GM21737 (cell line): ENCODE measurements around the gene AK4.

Experiments used
- ATAC-seq: cut with Tn5 transposase; IDR thresholded peaks from one replicate; pipeline ENCODE4 v1.9.1; 2021; ENCODE audit warnings: mild to moderate bottlenecking, moderate library complexity; ENCODE audit not compliant: unreplicated experiment

Gene AK4

DNA sequence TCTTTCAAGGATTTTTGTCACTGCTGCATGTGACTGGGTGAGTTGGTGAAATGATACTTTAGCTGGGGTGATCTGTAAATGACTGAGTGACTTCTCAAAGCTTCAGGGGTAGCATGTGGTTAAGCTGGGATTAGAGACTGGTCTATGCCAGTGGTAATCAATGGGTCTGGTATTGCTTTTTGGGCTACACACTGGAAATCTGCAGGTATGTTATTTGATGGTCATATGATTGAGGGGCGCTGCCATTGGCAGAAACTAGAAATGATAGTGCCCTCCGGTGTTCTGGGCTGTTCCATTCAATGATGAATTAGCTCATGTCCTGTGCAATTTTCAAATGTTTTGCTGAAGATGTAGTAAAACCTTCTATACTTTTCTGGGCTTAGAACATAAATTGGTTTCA is 121.6 kb downstream of the AK4 start:
- no peak for ATAC-seq

DNA sequence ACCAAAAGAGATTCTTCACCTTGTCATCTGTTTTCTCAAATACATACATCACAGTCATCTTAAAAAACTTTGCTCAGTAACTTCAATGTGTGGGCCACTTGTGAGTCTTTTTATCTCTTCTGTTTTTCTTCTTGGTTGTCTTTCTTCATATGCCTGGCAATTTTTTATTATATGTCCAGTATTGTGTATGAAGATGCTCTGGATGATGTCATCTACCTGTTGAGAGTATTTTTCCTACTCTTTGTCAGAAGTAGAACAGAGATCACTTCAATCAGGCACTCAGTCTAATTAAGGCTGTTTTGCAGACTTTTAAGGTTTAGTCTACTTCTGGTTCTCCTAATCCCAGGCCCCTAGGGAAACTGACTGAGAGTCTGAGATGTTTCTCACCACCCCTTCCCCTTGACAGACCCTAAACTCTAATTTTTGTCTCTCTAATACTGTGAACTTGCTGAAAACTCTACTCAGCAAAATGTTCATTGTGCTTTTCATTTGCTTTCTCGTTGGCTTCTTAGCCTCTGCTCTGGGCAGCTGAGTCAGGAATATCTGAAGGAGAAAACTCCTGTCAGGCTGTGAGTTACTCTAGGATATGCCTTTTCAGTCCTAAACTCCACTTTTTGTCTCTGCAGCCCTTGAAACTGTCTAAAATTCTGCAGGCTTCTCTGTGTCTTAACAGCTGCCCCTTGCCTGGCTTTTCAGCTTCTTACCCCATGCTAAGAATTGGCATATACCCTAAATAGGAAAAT is 128.4 kb downstream of the AK4 start:
- no peak for ATAC-seq

DNA sequence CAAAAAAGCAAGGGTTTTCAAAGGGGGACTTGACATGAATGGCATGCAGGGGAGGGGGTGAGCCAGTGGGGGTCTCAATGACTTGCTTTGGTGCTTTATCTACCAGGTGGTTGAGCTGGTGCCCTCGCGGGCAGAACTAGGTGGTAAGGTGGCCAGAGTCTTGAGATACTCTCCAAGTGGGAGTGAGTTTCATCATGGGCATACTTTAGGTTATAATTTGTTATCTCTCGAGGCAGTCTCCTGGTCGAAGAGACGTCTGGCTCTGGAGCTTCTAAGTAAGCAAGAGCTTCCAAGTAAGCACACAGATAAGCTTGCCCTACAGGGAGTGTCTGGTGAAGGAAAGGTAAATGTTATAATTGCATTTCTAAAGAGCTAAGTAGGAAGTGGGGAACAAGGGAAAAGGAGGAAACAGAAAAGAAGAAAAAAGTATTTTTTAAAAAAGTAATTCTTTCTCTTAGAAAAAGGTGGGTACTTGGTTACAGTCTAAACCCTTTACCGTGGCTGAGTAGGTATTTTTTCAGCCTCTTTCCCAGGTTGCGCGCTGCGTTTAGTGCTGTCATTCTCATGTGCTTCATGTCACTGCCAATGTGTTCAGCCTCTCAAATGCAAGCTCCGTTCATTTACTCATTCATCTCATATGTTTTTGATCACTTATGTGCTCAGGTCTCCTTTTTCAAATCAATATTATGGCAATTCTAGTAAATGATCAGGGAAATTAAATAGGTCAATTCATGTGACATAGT is 129.8 kb downstream of the AK4 start:
- ATAC-seq, result no peak

DNA sequence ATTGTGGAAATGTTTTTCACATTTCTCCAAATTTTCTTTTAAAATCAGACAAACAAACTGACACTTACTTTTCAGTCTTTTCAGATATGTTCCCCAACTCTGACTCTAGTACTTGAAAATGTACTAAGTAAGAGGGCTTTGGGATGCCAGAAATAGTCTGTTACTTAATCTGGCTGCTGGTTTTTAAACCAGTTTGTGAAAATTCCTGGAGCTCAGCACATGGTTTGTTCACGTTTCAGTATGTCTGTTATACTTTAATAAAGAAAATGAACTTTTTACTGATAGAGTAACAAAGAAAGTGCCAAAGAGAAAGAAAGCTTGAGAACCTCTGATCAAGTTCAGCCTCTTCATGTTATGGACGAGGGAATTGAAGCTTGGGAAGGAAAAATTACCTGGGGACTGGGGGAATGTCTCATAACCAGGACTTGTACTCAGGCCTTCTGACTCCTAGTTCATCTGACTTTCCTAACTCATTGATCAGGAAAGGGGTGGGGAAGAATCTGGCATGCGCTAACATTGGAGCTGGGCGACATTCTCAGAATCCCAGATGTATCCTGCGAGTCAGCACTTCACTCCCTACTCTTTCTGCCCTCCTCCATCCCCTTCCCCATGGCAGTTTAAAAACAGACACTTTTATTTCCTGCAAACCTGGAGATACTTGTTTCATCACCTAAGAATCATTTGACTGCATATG is 130.5 kb downstream of the AK4 start:
- no peak for ATAC-seq

DNA sequence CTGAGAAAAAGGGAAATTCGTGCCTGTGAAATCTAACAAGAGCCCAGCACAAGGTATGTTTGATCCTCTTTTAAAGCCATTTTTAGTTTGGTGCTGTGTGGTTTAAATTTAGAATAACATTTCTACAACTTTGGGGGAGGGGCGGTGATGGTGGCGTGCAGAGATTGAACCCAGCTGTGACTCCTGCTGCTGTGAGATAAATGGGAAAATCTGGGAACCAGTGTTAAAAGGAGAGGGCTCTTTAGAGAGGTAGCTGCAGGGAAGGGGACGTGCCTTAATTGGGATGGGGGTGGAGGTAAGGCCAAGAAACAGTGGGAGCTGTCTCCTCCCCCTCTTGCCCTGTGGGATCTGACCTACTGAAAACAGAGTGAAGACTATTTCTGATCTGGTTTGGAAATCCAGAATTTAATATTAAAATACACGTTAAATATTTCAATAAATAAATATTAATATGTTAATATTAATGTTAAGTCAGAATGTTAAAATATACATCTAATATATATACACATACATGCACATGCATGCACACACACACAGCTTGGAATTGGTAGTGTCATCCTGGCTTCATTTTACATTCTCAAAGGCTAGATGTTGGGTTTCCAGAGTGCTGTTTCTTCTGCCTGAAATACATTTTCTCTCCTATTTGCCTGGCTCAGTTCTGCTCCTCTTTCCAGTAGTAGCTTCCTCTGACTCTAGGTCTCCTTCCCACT is 131.2 kb downstream of the AK4 start:
- no peak for ATAC-seq
